ENCODE measurements around the gene PLTP.

PLTP gene

DNA sequence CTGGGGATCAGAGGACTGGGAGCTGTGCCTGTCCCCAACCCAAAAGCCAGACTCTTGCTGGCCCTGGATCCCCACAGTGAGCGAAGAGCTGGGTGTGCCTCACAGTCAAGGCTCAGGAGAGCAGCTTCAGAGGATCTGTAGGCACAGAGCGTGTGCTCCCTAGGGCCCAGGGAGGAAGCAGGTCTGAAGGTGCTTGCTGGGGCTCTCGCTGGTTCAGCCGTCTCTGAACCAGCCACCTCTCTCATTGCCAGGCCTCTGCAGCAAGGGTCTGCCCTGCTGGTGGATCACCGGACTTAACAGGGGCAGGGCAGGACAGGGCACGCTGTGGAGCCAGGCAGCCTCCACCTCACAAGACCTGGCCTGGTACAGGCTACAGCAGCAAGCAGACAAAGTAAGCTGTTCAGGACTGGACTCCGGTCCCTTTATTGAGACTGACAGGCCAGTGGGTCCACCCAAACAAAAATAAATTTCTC is 36.3 kb upstream of the PLTP start:
- H3K9me3 Mint-ChIP-seq, result no peaks in the 10 kb centered on the region
- H3K4me1 Mint-ChIP-seq (ENCODE audit: low read depth), result no peaks in the 10 kb centered on the region
- no peaks in the 10 kb centered on the region for H3K27me3 Mint-ChIP-seq (ENCODE audit: low read depth)
- no peak overlapping the region for H3K27ac Mint-ChIP-seq
- peaks cover 52% of the 10 kb centered on the region for H3K36me3 Mint-ChIP-seq (ENCODE audit: low read depth)
- DNase-seq (ENCODE audit: low spot score), result no peak
- no peak overlapping the region for H3K4me3 Mint-ChIP-seq

DNA sequence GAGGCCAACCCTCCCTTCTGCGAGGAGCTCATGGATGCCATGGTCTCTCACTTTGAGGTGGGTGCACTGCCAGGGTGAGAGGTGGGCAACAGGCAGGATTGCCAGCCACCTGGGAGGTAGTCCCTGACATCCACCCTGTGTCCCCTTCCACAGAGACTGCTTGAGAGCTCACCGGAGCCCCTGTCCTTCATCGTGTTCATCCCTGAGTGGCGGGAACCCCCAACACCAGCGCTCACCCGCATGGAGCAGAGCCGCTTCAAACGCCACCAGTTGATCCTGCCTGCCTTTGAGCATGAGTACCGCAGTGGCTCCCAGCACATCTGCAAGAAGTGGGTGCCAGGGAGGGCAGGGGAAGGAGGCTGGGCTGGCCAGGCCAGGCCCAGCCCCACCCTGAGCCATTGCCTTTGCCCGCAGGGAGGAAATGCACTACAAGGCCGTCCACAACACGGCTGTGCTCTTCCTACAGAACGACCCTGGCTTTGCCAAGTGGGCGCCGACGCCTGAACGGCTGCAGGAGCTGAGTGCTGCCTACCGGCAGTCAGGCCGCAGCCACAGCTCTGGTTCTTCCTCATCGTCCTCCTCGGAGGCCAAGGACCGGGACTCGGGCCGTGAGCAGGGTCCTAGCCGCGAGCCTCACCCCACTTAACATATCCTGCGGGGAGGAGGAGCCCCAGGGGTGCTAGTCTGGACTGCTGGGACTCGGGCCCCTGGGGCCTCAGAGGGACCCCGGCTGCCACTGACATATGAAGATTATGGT is 35.3 kb upstream of the PLTP start:
- DNase-seq (ENCODE audit: low spot score), result no peak
- Mint-ChIP-seq H3K36me3 (ENCODE audit: low read depth) (peaks cover 57% of the 10 kb centered on the region), H3K27ac (no peak overlapping the region), H3K9me3 (no peaks in the 10 kb centered on the region), H3K4me3 (no peak overlapping the region), H3K4me1 (ENCODE audit: low read depth) (no peaks in the 10 kb centered on the region), H3K27me3 (ENCODE audit: low read depth) (no peaks in the 10 kb centered on the region)

DNA sequence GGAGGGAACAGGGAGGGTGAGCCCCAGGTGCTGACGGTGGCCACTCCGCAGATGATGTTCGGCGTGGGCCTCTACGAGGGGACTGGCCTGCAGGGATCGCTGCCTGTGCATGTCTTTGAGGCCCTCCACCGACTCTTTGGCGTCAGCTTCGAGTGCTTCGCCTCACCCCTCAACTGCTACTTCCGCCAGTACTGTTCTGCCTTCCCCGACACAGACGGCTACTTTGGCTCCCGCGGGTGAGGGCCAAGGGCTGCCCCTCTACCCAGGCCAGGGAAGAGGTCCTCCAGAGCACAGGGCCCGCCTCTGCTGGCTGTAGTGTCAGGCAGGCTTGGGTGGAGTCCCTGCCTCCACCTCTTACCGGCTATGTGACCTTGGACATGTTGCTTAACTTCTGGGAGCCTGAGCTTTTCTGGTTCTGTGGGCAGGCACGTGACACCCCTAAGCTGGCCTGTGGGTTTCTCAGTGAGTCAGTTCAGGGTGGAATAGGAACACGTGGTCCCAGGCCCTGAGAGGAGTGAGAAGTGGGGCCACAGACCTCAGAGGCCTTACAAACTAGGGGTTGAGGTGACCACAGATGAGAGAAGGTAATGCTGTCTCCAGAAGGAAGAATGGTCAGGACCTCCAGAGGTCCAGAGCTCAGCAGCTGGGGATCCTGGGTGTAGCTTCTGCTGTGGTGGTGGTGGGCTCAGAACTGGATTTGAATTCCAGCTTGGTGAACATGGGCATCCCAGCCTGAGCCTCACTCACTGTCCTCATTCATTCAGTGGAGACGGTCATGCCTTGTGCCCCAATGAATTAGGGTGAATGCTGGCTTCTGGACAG is 34.4 kb upstream of the PLTP start:
- Mint-ChIP-seq H3K27me3 (ENCODE audit: low read depth) (no peaks in the 10 kb centered on the region), H3K27ac (peak overlapping the region; percentile 32), H3K4me3 (no peak overlapping the region), H3K9me3 (no peaks in the 10 kb centered on the region), H3K36me3 (ENCODE audit: low read depth) (peaks cover 51% of the 10 kb centered on the region), H3K4me1 (ENCODE audit: low read depth) (no peaks in the 10 kb centered on the region)
- peak; percentile 14 for DNase-seq (ENCODE audit: low spot score)

DNA sequence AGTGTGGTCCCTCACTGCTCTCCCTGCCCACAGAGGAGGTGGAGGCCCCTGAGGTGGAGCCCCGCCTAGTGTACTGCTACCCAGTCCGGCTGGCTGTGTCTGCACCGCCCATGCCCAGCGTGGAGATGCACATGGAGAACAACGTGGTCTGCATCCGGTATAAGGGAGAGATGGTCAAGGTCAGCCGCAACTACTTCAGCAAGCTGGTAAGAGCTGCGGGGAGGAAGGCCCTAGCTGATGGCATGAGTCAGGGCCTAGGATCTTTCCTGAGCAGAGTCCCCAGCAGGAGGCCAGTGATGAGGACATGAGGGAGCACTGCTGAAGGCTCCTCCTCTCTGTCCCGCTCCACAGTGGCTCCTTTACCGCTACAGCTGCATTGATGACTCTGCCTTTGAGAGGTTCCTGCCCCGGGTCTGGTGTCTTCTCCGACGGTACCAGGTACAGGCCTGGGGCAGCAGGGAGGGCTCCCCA is 33.8 kb upstream of the PLTP start:
- Mint-ChIP-seq H3K36me3 (ENCODE audit: low read depth) (peaks cover 51% of the 10 kb centered on the region), H3K27ac (no peak overlapping the region), H3K4me1 (ENCODE audit: low read depth) (no peaks in the 10 kb centered on the region), H3K4me3 (no peak overlapping the region), H3K27me3 (ENCODE audit: low read depth) (no peaks in the 10 kb centered on the region), H3K9me3 (no peaks in the 10 kb centered on the region)
- DNase-seq (ENCODE audit: low spot score), result no peak

DNA sequence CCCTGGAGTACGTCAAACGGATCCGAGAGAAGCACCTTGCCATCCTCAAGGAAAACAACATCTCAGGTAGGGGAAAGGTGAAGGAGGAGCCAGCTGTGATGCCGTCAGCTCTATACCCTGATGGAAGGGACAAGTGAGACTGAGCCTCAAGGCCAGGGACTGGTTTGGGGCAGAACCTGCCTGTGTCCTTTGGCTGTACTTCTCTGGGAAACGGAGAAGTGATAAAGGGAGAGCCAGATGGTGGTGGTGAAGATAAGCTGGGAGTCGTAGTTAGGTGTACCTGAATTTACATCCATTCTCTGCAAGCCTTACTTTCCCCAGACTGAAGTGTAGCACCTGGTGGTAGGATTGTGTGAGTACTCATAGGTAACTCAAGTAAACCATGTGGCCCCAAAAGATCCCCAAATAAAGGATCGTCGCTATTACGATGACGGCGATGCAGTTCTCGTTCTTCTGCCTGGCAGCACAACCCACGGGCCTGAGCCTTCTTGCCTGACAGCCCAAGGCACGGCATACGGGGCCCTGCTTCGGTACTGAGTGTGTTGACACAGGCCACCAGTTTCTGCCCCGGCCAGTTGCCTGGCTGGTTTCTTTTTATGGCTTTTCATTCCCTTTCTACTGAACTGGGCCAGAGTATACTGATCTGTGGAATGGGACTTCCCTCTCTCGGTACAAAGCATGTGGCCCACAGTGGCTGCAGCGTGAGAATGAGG is 33.2 kb upstream of the PLTP start:
- no peak for DNase-seq (ENCODE audit: low spot score)
- Mint-ChIP-seq H3K4me1 (ENCODE audit: low read depth) (no peaks in the 10 kb centered on the region), H3K27ac (no peak overlapping the region), H3K4me3 (no peak overlapping the region), H3K9me3 (no peaks in the 10 kb centered on the region), H3K36me3 (ENCODE audit: low read depth) (peaks cover 51% of the 10 kb centered on the region), H3K27me3 (ENCODE audit: low read depth) (no peaks in the 10 kb centered on the region)

DNA sequence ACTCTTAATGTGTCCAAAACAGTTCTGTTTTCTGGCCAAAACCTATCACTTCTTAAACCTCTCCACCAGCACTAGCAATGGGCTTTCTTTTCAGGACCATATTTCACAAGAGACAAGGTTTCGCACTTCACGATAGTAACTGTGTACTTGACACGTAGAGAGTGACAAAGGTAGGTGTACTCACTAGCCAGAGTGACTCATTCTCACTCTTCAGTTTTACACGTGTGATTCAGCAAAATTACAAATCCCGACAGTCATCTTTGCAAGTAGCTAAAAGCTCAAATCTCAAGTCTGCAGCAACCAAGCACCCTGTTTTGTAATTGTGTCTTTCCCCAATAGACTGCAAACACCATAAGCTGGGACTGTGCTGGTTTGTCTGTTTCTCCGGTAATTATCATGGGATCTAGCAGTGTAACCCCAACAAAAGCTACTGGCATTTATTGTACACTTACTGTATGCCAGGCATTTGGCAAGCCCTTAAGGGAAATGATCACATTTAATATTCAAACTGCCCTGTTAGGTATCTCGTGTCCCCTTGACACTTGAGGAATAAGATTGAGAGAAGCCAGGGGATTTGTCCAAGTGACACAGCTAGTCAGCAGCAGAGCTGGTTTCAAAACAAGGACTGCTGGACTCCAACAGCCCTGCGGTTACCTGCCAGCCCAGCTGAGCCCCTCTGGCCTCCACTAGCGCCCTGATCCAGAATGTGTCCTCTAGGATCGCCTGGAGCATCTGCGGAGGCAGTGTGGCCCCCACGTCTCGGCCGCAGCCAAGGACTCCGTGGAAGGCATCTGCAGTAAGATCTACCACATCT is 32.4 kb upstream of the PLTP start:
- Mint-ChIP-seq H3K27ac (peak overlapping the region; percentile 19), H3K36me3 (ENCODE audit: low read depth) (peaks cover 56% of the 10 kb centered on the region), H3K4me3 (no peak overlapping the region), H3K27me3 (ENCODE audit: low read depth) (no peaks in the 10 kb centered on the region), H3K9me3 (no peaks in the 10 kb centered on the region), H3K4me1 (ENCODE audit: low read depth) (no peaks in the 10 kb centered on the region)
- DNase-seq (ENCODE audit: low spot score), result no peak

DNA sequence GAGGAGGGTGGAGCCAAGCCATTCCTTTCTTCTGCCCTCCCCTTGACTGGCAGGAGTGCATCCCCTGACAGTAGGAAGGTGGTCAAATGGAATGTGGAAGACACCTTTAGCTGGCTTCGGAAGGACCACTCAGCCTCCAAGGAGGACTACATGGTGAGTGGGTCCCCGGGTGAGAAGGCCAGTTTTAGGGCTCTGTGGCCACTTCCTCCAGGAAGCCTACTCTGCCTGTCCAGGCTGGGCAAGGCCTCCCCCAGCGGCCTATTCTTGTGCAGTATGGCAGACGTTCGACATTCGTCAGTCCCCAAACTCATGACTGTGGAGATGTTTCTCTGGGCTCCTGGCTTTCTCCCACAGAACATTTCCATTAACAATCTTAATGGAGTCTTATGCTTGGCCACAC is 31.7 kb upstream of the PLTP start:
- Mint-ChIP-seq H3K36me3 (ENCODE audit: low read depth) (peaks cover 52% of the 10 kb centered on the region), H3K27ac (no peak overlapping the region), H3K4me3 (no peak overlapping the region), H3K27me3 (ENCODE audit: low read depth) (no peaks in the 10 kb centered on the region), H3K9me3 (no peaks in the 10 kb centered on the region), H3K4me1 (ENCODE audit: low read depth) (no peaks in the 10 kb centered on the region)
- no peak for DNase-seq (ENCODE audit: low spot score)

DNA sequence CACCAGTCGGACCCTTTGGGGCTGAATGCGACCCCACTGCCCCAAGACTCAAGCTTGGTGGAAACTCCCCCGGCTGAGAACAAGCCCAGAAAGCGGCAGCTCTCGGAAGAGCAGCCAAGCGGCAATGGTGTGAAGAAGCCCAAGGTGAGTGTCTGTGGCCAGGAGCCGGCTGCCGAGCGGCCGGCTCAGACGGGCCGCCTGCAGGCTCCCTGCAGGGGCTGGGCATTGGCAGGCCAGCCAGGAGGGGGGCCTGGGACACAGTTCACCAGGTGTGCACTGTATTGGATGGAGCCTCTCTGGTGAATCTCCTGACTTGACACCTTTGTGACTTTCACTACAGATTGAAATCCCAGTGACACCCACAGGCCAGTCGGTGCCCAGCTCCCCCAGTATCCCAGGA is 28.5 kb upstream of the PLTP start:
- Mint-ChIP-seq H3K4me1 (ENCODE audit: low read depth) (peaks cover 18% of the 10 kb centered on the region), H3K9me3 (no peaks in the 10 kb centered on the region), H3K36me3 (ENCODE audit: low read depth) (peaks cover 54% of the 10 kb centered on the region), H3K27ac (no peak overlapping the region), H3K27me3 (ENCODE audit: low read depth) (no peaks in the 10 kb centered on the region), H3K4me3 (no peak overlapping the region)
- no peak for DNase-seq (ENCODE audit: low spot score)

DNA sequence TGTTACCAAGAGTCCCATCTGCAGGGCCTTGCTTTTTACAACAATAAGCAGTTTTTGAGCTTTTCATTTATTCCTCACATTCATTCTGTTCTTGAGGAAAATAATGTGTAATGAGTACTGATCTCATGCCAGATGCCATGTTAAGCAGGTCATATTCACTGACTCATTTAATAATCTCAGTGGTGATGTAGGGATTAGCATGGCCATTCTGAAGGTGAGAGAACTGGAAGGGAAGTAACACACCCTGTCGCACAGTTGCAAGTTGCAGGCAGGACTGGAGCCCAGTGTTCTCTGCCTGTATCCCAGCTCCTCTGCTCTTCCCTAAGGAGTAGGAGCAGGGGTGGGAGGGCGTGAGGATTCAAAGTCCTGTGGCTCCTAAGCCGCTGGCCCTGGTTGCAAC is 28.1 kb upstream of the PLTP start:
- H3K4me1 Mint-ChIP-seq (ENCODE audit: low read depth), result peaks cover 18% of the 10 kb centered on the region
- no peak for DNase-seq (ENCODE audit: low spot score)
- H3K36me3 Mint-ChIP-seq (ENCODE audit: low read depth), result peaks cover 53% of the 10 kb centered on the region
- H3K9me3 Mint-ChIP-seq, result no peaks in the 10 kb centered on the region
- H3K4me3 Mint-ChIP-seq, result no peak overlapping the region
- H3K27ac Mint-ChIP-seq, result no peak overlapping the region
- no peaks in the 10 kb centered on the region for H3K27me3 Mint-ChIP-seq (ENCODE audit: low read depth)

DNA sequence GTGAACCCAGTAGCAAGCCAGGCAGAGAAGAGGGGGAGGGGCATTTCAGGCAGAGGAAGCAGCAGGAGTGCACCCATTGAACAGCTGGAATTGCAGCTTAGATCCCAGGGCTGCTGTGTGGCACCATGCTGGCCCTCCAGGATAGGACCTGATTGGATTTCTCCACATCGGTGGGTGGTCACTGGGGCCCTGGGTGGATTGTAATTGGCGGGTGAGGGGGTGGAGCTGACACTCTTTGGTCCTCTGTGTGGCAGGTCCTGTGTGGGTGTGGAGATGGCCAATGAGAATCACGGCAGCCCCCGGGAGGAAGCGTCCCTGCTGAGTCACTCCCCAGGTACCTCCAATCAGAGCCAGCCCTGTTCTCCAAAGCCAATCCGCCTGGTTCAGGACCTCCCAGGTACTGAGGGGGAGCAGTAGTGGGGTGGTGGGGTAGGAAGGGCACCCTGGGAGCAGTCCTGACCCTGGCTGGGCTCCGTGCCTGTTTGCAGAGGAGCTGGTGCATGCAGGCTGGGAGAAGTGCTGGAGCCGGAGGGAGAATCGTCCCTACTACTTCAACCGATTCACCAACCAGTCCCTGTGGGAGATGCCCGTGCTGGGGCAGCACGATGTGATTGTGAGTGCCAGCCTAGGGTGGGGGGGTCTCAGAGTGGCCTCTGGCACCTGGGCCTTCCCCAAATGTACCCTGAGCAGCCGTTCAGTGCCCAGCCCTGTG is 26.9 kb upstream of the PLTP start:
- no peak overlapping the region for H3K4me3 Mint-ChIP-seq
- peaks cover 18% of the 10 kb centered on the region for H3K4me1 Mint-ChIP-seq (ENCODE audit: low read depth)
- no peak overlapping the region for H3K27ac Mint-ChIP-seq
- peaks cover 43% of the 10 kb centered on the region for H3K36me3 Mint-ChIP-seq (ENCODE audit: low read depth)
- H3K27me3 Mint-ChIP-seq (ENCODE audit: low read depth), result no peaks in the 10 kb centered on the region
- no peaks in the 10 kb centered on the region for H3K9me3 Mint-ChIP-seq
- DNase-seq (ENCODE audit: low spot score), result no peak

DNA sequence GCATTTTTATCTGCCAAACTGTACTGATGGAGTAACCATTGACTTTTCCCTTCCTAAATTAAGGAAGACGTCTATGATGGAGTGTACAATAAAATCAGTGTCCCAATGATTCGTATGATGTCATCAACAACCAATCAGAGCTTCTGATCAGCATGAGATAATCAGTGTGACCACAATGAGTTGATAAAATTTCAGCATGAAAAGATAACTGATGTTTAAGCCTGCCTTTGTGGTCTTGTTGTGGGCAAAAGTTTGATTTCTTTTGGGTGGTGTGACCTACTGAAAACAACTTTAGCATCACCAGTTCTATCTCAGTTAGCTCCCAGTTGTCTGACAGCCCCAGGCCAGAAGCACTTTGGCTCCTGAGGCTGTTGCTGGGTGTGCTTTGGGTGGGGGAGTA is 25.8 kb upstream of the PLTP start:
- Mint-ChIP-seq H3K36me3 (ENCODE audit: low read depth) (peaks cover 36% of the 10 kb centered on the region), H3K27me3 (ENCODE audit: low read depth) (no peaks in the 10 kb centered on the region), H3K27ac (peak overlapping the region; percentile 82), H3K9me3 (no peaks in the 10 kb centered on the region), H3K4me3 (peak overlapping the region; percentile 72), H3K4me1 (ENCODE audit: low read depth) (peaks cover 23% of the 10 kb centered on the region)
- no peak for DNase-seq (ENCODE audit: low spot score)

DNA sequence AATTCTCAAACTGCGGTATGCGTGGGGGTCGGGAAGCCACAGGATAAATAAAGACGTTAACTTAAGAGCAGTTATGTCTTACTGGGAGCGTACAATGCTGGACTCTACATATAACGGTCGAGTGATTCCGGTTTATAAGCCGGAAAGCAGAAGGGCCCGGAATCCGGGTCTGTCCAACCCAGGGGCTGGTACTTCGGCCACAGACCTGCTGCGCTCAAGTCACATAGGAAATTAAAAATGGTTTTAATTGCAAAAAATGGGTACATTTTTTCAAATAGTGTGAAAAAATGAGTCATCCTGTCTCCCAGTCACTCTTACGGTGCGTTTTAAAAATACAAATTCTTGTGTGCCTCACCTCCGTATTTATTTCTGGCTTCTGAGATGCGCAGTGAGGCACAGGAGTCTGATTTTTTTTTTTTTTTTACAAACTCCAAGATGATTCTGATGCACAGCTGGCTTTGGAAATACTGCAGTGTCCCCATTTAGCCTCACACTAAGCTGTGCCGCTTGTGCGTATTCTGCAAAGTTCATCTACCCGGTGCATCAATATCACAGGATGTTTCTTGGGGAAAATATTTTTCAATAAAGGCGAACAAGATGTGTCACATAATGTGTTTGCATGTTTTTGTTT is 23.6 kb upstream of the PLTP start:
- Mint-ChIP-seq H3K4me1 (ENCODE audit: low read depth) (peaks cover 23% of the 10 kb centered on the region), H3K9me3 (no peaks in the 10 kb centered on the region), H3K27me3 (ENCODE audit: low read depth) (no peaks in the 10 kb centered on the region), H3K36me3 (ENCODE audit: low read depth) (peaks cover 35% of the 10 kb centered on the region), H3K27ac (peak overlapping the region; percentile 89), H3K4me3 (peak overlapping the region; percentile 94)
- no peak for DNase-seq (ENCODE audit: low spot score)
